Spleen (tissue), 7 donors: Measurements from ENCODE around the gene GRIK3.

ENCODE experiments used
- POLR2A ChIP-seq, 3 donors: fragments of 450-650 bp; IDR thresholded peaks; one replicate each; pipeline ENCODE4 v1.5.1; 2017; ENCODE audit warnings: antibody characterized with exemption in 3 of 3, mild to moderate bottlenecking in 1 of 3
- TF ChIP-seq, protein P1 (sequence below), 11 experiments: fragments of 200-600 bp in 7 of 11; fragments of 450-650 bp in 4 of 11; sonication (generic) in 4 of 11; IDR thresholded peaks in 8 of 11; conservative IDR thresholded peaks in 3 of 11; 1 replicate in 7 of 11; 2 replicates in 4 of 11; pipeline versions ENCODE4 v1.4.0 to v1.8.0; 2016 to 2021; ENCODE audit warnings: antibody characterized with exemption in 11 of 11, inconsistent platforms in 4 of 11, mild to moderate bottlenecking in 1 of 11
- donor health status: DM: no; HTN: no; CAD: no; lungs with moderate emphysema.
- donor health status: DM: no; HTN: no; CAD: no.
- donor health status: DM: no; HTN: no; CAD: no.

DNA sequence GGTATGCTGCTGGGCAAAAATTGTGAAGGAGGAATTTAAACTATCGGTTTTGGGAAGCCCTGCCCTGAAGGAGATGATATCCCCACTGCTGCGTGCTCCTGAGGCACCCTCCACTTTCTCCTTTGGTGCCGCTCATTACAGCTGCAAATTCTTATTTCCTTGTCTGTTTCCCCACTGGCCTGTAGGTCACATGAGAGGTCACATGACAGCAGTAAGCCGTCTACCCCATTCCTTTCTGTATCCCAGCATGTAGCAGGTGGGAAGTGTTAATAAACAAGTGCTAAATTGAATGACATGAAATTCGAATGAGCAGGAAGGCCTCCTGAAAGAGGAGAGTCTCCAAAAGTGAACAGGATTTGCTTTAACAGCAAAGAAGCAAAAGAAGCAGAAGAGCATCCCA, 58.7 kb downstream of the GRIK3 start:
- TF ChIP-seq, protein P1, sequence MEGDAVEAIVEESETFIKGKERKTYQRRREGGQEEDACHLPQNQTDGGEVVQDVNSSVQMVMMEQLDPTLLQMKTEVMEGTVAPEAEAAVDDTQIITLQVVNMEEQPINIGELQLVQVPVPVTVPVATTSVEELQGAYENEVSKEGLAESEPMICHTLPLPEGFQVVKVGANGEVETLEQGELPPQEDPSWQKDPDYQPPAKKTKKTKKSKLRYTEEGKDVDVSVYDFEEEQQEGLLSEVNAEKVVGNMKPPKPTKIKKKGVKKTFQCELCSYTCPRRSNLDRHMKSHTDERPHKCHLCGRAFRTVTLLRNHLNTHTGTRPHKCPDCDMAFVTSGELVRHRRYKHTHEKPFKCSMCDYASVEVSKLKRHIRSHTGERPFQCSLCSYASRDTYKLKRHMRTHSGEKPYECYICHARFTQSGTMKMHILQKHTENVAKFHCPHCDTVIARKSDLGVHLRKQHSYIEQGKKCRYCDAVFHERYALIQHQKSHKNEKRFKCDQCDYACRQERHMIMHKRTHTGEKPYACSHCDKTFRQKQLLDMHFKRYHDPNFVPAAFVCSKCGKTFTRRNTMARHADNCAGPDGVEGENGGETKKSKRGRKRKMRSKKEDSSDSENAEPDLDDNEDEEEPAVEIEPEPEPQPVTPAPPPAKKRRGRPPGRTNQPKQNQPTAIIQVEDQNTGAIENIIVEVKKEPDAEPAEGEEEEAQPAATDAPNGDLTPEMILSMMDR (IDR thresholded peaks at IDR 0.05 in 8 of 11, conservative IDR thresholded peaks at IDR 0.05 in 3 of 11), result no peak
- TF ChIP-seq POLR2A (IDR thresholded peaks at IDR 0.05), result no peak
